Ectodermal cell (in vitro differentiated cells): Measurements from ENCODE around the gene MRPL50.
"Not testable (repeated sequence)": the region's sequence is repeated elsewhere in the genome, so short reads cannot be mapped to it uniquely, and the experiment has no call there.

Experiments
- H3K27ac ChIP-seq: 2 replicates; pipeline ENCODE4 v1.7.0; 2013; ENCODE audit warnings: mild to moderate bottlenecking, low read depth, low read length; ENCODE audit not compliant: insufficient read depth, poor library complexity, severe bottlenecking
- H3K27me3 ChIP-seq: 2 replicates; pipeline ENCODE4 v1.7.0; 2013; ENCODE audit warnings: mild to moderate bottlenecking, low read length; ENCODE audit not compliant: insufficient read depth, control insufficient read depth, poor library complexity, severe bottlenecking
- H3K36me3 ChIP-seq: one replicate; pipeline ENCODE4 v1.7.0; 2013; ENCODE audit warnings: low read length; ENCODE audit not compliant: control insufficient read depth, insufficient read depth
- H3K4me1 ChIP-seq: one replicate; pipeline ENCODE4 v1.7.0; 2013; ENCODE audit warnings: low read length; ENCODE audit not compliant: control insufficient read depth, insufficient read depth
- H3K4me3 ChIP-seq: 2 replicates; pipeline ENCODE4 v1.7.0; 2013; ENCODE audit warnings: low read depth, low read length, control low read depth; ENCODE audit not compliant: insufficient read depth
- H3K9me3 ChIP-seq: 2 replicates; pipeline ENCODE4 v1.7.0; 2013; ENCODE audit warnings: mild to moderate bottlenecking, low read length, moderate library complexity; ENCODE audit not compliant: control insufficient read depth
- WGBS, 2 experiments: methylation state at CpG; one replicate each; pipeline ENCODE4 v1.1.7; 2013; ENCODE audit warnings: missing lambda C conversion rate in 2 of 2; 5-methylcytosine and 5-hydroxymethylcytosine counted together

The MRPL50 gene

DNA sequence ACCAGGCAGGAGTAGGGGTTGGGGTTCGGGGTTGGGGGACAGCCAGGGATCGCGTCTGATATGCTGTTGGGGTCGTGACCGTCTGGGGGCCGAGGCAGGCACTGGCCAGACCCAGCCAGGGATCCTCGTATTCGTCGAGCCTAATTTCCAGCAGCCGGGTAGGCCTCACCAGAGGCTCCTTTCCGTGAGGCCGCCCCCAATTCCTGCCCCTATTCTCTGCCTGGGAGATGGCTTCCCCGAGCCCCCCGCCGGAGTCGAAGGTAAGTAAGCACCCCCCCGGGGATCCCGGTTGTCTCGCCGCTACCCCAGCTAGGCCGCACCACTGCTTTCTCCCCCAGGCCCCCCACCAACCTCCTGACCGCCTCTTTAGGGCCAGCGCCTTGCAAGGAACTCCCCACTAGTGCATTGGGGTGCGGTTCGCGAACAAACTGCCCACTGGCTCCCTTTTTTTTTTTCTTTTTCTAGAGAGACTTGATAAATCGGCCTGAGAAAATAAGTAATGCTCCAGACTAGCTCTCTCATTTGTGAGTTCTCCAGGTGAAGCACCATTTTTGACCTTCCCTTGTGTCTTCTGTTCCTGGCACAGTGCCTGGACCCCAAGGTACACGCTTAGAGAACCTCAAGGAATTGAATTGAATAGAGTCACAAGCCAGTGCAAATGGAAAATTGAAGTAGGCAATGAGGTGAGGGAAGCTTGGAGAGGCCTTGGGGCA is 668 bp upstream of the MRPL50 start:
- H3K27me3 ChIP-seq: no peaks in the 10 kb centered on the region
- H3K27ac ChIP-seq: no peak overlapping the region
- peak overlapping the region; percentile 63 for H3K4me3 ChIP-seq
- H3K36me3 ChIP-seq: peaks cover 44% of the 10 kb centered on the region
- no peaks in the 10 kb centered on the region for H3K9me3 ChIP-seq
- H3K4me1 ChIP-seq: peaks cover 10% of the 10 kb centered on the region
- 2 to 5% methylated on average over 27 to 28 of the region's 28 CpGs for WGBS, 2 experiments

DNA sequence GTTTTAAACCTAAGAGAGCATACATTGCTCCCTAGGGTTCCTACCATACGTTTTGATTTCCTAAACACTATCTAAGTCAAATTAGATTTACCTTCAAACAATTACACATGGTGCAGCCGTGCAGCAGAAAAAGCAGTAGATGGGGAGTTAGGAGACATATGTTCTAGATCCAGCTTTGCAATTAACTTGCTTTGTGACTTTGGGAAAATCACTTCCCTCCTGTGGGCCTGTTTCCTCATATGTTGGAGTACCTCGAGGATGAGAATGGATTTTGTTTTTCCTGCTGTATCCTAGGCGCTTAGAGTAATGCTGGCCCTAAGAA is 711 bp downstream of the MRPL50 start:
- no peaks in the 10 kb centered on the region for H3K27me3 ChIP-seq
- peaks cover 10% of the 10 kb centered on the region for H3K4me1 ChIP-seq
- peak overlapping the region; percentile 41 for H3K27ac ChIP-seq
- WGBS, 2 experiments: 17 to 25% methylated on average over 4 of the region's 4 CpGs
- peak overlapping the region; percentile 63 for H3K4me3 ChIP-seq
- H3K36me3 ChIP-seq: peaks cover 34% of the 10 kb centered on the region
- peaks cover 3% of the 10 kb centered on the region for H3K9me3 ChIP-seq

GRCh38 chr9:101394687-101395086 is 3.7 kb downstream of the MRPL50 start:
- 86 to 100% methylated on average over 1 of the region's 1 CpG for WGBS, 2 experiments
- Histone ChIP-seq H3K27ac (no peak overlapping the region), H3K36me3 (peaks cover 19% of the 10 kb centered on the region), H3K4me1 (peaks cover 2% of the 10 kb centered on the region), H3K4me3 (no peak overlapping the region), H3K27me3 (no peaks in the 10 kb centered on the region), H3K9me3 (peaks cover 3% of the 10 kb centered on the region)

DNA sequence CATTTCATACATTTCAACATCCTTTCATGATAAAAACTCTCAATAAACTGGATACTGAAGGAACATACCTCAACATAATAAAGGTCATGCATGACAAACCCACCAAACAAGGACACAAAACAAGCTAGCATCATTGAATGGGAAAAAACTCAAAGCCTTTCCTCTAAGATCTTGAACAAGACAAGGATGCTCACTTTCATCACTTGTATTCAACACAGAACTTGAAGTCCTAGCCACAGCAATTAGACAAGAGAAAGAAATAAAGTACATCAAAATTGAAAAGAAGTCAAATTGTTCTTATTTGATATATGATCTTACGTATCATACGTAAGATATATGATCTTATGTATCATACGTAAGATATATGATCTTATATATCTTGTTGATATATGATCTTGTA is 5.3 kb downstream of the MRPL50 start:
- Histone ChIP-seq H3K27me3 (no peaks in the 10 kb centered on the region), H3K9me3 (peaks cover 3% of the 10 kb centered on the region), H3K4me1 (no peaks in the 10 kb centered on the region), H3K4me3 (no peak overlapping the region), H3K27ac (no peak overlapping the region), H3K36me3 (peaks cover 25% of the 10 kb centered on the region)
- no CpG with 5 or more reads among the region's 3 CpGs for WGBS, 2 experiments

- Histone ChIP-seq H3K9me3 (peaks cover 7% of the 10 kb centered on the region), H3K4me3 (no peak overlapping the region)
Observed at GRCh38 chr9:101388507-101388993, 9.9 kb downstream of the MRPL50 start.

DNA sequence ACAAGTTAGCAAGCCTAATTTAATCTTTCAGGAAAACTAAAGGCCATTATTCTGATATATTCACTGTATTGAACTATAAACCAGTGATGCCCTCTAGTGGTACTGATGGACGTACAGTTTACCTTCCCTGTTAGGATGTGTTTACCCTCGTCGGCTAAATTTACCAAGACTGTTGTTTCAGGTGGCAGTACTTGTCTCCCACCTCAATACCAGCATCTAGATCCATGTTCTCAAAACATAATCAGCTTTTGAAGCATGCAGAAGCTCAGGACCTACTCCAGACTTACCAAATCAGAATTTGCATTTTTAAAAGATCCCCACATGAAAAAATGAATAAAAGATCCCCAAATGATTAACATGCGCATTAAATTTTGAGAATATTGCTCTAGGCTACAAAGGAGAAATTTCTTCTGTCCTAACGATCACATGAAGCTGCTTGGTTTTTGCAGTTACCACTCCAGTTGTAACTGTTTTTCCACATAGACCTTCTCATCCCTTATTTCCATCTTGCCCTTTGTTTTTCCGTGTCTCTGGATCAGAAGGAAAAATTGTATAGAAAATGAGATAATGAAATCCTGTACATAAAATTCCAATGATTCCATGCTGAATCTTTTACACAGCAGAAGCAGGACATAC is 10.4 kb downstream of the MRPL50 start:
- H3K27ac ChIP-seq: no peak overlapping the region
- peaks cover 4% of the 10 kb centered on the region for H3K9me3 ChIP-seq
- H3K4me3 ChIP-seq: no peak overlapping the region
- H3K36me3 ChIP-seq: peaks cover 23% of the 10 kb centered on the region
- no peaks in the 10 kb centered on the region for H3K27me3 ChIP-seq
- H3K4me1 ChIP-seq: no peaks in the 10 kb centered on the region
- WGBS, 2 experiments: 66 to 71% methylated on average over 5 to 6 of the region's 6 CpGs

More at GRCh38 chr9:101388507-101388993, 9.9 kb downstream of the MRPL50 start:
- no peak overlapping the region for H3K27ac ChIP-seq
- WGBS, 2 experiments: 77 to 89% methylated on average over 1 to 2 of the region's 2 CpGs
- peaks cover 23% of the 10 kb centered on the region for H3K36me3 ChIP-seq
- no peaks in the 10 kb centered on the region for H3K27me3 ChIP-seq
- H3K4me1 ChIP-seq: no peaks in the 10 kb centered on the region

- WGBS, 2 experiments: 87 to 90% methylated on average over 11 of the region's 11 CpGs
- not testable (repeated sequence) for H3K27ac ChIP-seq, H3K27me3 ChIP-seq, H3K4me3 ChIP-seq, H3K9me3 ChIP-seq, H3K4me1 ChIP-seq
- H3K36me3 ChIP-seq: peaks cover 13% of the 10 kb centered on the region
Observed at GRCh38 chr9:101384873-101385536, 13.4 kb downstream of the MRPL50 start, which contains the start of gene BAAT. BAAT (minus strand) TSS chr9:101385006; CDS start chr9:101371404, 13,602 bp downstream.

DNA sequence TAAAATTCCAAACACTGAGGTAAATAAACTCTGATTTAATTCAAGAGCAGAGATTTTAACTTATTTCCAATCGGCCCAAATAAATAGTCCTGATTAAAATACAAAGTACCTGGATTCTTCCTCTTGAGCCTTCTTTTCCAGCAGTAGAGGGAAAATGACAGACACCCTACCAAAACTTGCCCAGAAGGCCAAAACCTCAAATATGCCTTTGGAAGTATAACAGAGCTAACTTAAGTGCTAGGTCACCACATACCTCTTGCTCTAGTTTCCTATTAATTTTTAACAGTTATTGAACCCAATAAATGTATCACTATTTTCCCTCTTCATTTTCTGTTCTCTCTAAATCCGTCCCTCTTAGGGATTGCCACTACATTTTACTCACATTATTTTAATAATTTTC is 15.1 kb downstream of the MRPL50 start:
- H3K27ac ChIP-seq: no peak overlapping the region
- H3K36me3 ChIP-seq: peaks cover 6% of the 10 kb centered on the region
- H3K27me3 ChIP-seq: no peaks in the 10 kb centered on the region
- H3K9me3 ChIP-seq: peaks cover 3% of the 10 kb centered on the region
- no peak overlapping the region for H3K4me3 ChIP-seq
- H3K4me1 ChIP-seq: no peaks in the 10 kb centered on the region
- WGBS, 2 experiments: 92 to 94% methylated on average over 1 to 2 of the region's 2 CpGs

DNA sequence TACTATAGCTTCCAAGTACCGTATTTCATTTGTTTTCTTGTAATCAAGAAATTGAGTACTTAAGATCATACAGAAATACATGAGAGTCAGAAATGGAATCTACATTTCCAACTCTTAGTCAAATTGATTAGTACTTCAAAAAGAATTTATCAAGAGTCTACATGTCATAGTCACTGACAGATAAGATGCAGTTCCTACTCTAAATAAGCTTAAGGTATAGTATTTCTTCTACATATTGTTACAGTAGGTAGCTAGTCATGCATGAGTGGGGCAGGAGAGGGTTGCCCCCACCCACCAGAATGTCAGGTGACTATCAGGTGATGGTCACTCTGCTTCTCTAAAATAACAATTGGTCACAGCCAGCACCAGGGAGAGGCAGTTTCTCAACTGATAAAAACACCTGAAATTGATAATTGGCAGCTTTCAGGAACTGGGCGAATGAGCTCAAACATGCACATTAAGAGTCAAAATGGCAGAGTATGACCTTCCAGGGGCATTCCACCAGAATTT is 16.5 kb downstream of the MRPL50 start:
- Histone ChIP-seq H3K4me3 (no peak overlapping the region), H3K9me3 (peaks cover 3% of the 10 kb centered on the region), H3K4me1 (no peaks in the 10 kb centered on the region), H3K27ac (no peak overlapping the region), H3K36me3 (peaks cover 6% of the 10 kb centered on the region), H3K27me3 (no peaks in the 10 kb centered on the region)
- WGBS, 2 experiments: 86 to 91% methylated on average over 1 to 2 of the region's 2 CpGs

GRCh38 chr9:101381118-101381517 is 17.3 kb downstream of the MRPL50 start:
- WGBS, 2 experiments: 88 to 94% methylated on average over 3 of the region's 3 CpGs
- no peak overlapping the region for H3K4me3 ChIP-seq
- no peaks in the 10 kb centered on the region for H3K27me3 ChIP-seq
- H3K27ac ChIP-seq: no peak overlapping the region
- peaks cover 3% of the 10 kb centered on the region for H3K9me3 ChIP-seq
- no peaks in the 10 kb centered on the region for H3K4me1 ChIP-seq
- peaks cover 6% of the 10 kb centered on the region for H3K36me3 ChIP-seq
